Pancreas (tissue), 10 donors: Measurements from ENCODE around the gene TCF19. TPM values are rescaled to one million over a fixed set of nuclear protein-coding genes. Genes with fewer than 3 reads are reported as not detected.
"Not testable (repeated sequence)": the region's sequence is repeated elsewhere in the genome, so short reads cannot be mapped to it uniquely, and the experiment has no call there.

Experiments used
- ATAC-seq, 4 donors: fragments of 200-7000 bp; cut with Tn5 transposase; one replicate each; pipeline versions ENCODE4 v1.8.0 to v1.9.1; 2020; ENCODE audit warnings: mild to moderate bottlenecking in 4 of 4, moderate library complexity in 4 of 4
- DNase-seq, 6 donors: peaks; one replicate each; pipeline ENCODE4 v3.0.0-alpha.2; 2020
- FAIRE-seq: peaks from 2 replicates; lab custom pipeline; 2012; peaks lifted over from hg19 to GRCh38; lab: Jason Lieb, UNC
- H3K27ac ChIP-seq, 4 donors: fragments of 200-600 bp; sonication (generic); 1 replicate in 3 of 4; 2 replicates in 1 of 4; pipeline versions ENCODE4 v1.5.0 to v1.8.0; 2020
- H3K27me3 ChIP-seq, 4 donors: fragments of 200-600 bp; one replicate each; pipeline ENCODE4 v1.8.0; 2021
- H3K36me3 ChIP-seq, 3 donors: fragments of 200-600 bp; sonication (generic) in 1 of 3; one replicate each; pipeline versions ENCODE4 v1.5.0 to v1.8.0; 2020 to 2021
- H3K4me1 ChIP-seq, 3 donors: fragments of 200-600 bp; one replicate each; pipeline ENCODE4 v1.8.0; 2021
- H3K4me3 ChIP-seq, 4 donors: fragments of 200-600 bp; sonication (generic) in 2 of 4; one replicate each; pipeline versions ENCODE4 v1.5.0 to v1.8.0; 2020 to 2021
- H3K9me3 ChIP-seq, 4 donors: fragments of 200-600 bp; one replicate each; pipeline ENCODE4 v1.8.0; 2021
- WGBS, 2 donors: extraction: QIAGEN DNeasy Blood & Tissue Kit; methylation state at CpG; one replicate each; pipeline ENCODE4 v1.1.7; 2013; 5-methylcytosine and 5-hydroxymethylcytosine counted together
- intact Hi-C, 3 donors: fragments of 100-400 bp; cut with DNase I; formaldehyde crosslinking; loops; one replicate each; pipeline versions ENCODE4 v1.11.1 to v1.14.2; 2022
- polyA plus RNA-seq, 2 donors: library from polyadenylated mRNA; stranded (reverse); fragments of 200-250 nt; gene quantifications; one replicate each; pipeline ENCODE4 v1.2.3, GENCODE V29; 2013
- total RNA-seq, 6 donors: library from RNA; stranded (reverse); fragmentation: NEBNext Ultra II Directional in 4 of 6; extraction: Animal tissue kit (Norgen Biotek cat#: 25700) in 4 of 6; gene quantifications; one replicate each; pipeline versions ENCODE4 v1.2.1 to v1.2.4, GENCODE V29; 2021 to 2023
- TF ChIP-seq, protein P1 (sequence below), 4 donors: fragments of 200-600 bp; sonication (generic) in 3 of 4; IDR thresholded peaks; one replicate each; pipeline versions ENCODE4 v1.5.0 to v1.8.0; 2021; ENCODE audit warnings: antibody characterized with exemption in 4 of 4
- donor health status: healthy with polysubstance abuse.
- donor health status: DM: no; HTN: no; CAD: no; lungs with moderate emphysema.
- donor health status: DM: no; HTN: no; CAD: no.
- donor health status: control.
- donor health status: control.
- donor health status: Bipolar disorder and iron deficiency.
- donor health status: DM: yes; HTN: yes; CAD: no.
- donor health status: DM: no; HTN: no; CAD: no.
- donor health status: DM: no; HTN: no; CAD: no.
- donor health status: DM: yes; HTN: yes; CAD: no.

TCF19 gene
- total and polyA plus RNA-seq, 8 donors, result 0.83 to 3.4 (median 2.0) TPM

DNA sequence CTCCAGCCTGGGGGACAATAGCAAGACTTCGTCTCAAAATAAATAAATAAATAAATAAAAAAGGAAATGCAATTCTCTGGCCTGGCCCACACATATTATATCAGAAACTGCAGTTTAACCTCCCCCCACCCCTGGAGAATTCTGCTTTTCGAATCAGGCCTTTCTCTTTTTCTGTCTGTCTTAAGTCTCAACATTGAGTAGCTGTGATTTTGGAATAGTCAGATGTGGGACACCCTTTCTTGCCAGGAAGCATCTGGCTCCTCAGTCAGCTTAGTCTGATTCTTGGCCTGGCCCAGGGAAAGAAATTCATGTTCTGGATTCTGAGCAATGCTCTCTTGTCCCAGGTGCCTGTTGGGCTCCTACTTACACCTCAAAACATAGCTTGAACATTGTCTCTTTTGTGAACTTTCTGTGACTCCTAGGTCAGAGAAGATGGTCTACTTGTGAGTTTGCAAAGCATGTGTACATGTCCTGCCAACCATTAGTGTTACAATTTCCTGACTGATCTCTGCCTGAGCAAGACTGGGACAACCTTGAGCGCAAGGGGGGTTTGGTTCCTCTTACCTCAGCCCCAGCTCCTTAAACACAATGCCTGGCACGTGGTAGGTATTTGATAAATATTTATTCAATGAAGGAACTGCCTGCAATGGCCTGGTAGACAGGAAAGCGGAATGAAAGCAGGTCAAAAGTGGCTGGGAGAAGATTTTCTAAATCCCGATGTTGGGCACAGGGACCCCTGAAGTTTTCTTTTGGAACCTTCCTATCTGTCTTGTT is 35.9 kb downstream of the TCF19 start:
- intact Hi-C loops, result loop anchor here in 1 of 3 donors (10.0 kb wide), 1 partner anchor 171 kb away; no protein-coding TSS in a partner anchor
- ATAC-seq, result no peak
- 61 to 71% methylated on average over 6 of the region's 6 CpGs for whole genome bisulfite sequencing, 2 donors

DNA sequence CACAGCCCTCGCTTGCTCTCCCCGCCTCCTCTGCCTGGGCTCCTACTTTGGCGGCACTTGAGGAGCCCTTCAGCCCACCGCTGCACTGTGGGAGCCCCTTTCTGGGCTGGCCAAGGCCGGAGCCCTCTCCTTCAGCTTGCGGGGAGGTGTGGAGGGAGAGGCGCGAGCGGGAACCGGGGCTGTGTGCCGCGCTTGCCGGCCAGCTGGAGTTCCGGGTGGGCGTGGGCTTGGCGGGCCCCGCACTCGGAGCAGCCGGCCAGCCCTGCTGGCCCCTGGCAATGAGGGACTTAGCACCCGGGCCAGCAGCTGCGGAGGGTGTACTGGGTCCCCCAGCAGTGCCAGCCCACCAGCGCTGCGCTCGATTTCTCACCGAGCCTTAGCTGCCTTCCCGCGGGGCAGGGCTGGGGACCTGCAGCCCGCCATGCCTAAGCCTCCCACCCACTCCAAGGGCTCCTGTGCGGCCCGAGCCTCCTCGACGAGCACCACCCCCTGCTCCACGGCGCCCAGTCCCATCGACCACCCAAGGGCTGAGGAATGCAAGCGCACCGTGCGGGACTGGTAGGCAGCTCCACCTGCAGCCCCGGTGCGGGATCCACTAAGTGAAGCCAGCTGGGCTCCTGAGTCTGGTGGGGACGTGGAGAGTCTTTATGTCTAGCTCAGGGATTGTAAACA is 37.1 kb downstream of the TCF19 start:
- not testable (repeated sequence) for H3K27me3 ChIP-seq, H3K27ac ChIP-seq, H3K36me3 ChIP-seq, H3K4me3 ChIP-seq, ATAC-seq, H3K4me1 ChIP-seq, FAIRE-seq, H3K9me3 ChIP-seq
- DNase-seq, result peak in 1 of 6 donors; percentile 67
- WGBS, 2 donors, result 93 to 98% methylated on average over 32 to 41 of the region's 41 CpGs
- intact Hi-C loops, result loop anchor here in 2 of 3 donors (5.0 to 10.0 kb wide), 2 partner anchors 169 to 172 kb away; no protein-coding TSS in a partner anchor

More for the DNA sequence above, 35.9 kb downstream of the TCF19 start:
- TF ChIP-seq, protein P1, sequence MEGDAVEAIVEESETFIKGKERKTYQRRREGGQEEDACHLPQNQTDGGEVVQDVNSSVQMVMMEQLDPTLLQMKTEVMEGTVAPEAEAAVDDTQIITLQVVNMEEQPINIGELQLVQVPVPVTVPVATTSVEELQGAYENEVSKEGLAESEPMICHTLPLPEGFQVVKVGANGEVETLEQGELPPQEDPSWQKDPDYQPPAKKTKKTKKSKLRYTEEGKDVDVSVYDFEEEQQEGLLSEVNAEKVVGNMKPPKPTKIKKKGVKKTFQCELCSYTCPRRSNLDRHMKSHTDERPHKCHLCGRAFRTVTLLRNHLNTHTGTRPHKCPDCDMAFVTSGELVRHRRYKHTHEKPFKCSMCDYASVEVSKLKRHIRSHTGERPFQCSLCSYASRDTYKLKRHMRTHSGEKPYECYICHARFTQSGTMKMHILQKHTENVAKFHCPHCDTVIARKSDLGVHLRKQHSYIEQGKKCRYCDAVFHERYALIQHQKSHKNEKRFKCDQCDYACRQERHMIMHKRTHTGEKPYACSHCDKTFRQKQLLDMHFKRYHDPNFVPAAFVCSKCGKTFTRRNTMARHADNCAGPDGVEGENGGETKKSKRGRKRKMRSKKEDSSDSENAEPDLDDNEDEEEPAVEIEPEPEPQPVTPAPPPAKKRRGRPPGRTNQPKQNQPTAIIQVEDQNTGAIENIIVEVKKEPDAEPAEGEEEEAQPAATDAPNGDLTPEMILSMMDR (IDR thresholded peaks at IDR 0.05), result no peak
- no peaks in the 10 kb centered on the region for H3K36me3 ChIP-seq
- H3K4me1 ChIP-seq, result peaks cover 0 to 9% (median 0%) of the 10 kb centered on the region in 3 donors
- no peaks in the 10 kb centered on the region for H3K9me3 ChIP-seq
- H3K27me3 ChIP-seq, result no peaks in the 10 kb centered on the region
- FAIRE-seq (no peak), DNase-seq (no peak)
- H3K4me3 ChIP-seq, result no peak overlapping the region
- H3K27ac ChIP-seq, result no peak overlapping the region

DNA sequence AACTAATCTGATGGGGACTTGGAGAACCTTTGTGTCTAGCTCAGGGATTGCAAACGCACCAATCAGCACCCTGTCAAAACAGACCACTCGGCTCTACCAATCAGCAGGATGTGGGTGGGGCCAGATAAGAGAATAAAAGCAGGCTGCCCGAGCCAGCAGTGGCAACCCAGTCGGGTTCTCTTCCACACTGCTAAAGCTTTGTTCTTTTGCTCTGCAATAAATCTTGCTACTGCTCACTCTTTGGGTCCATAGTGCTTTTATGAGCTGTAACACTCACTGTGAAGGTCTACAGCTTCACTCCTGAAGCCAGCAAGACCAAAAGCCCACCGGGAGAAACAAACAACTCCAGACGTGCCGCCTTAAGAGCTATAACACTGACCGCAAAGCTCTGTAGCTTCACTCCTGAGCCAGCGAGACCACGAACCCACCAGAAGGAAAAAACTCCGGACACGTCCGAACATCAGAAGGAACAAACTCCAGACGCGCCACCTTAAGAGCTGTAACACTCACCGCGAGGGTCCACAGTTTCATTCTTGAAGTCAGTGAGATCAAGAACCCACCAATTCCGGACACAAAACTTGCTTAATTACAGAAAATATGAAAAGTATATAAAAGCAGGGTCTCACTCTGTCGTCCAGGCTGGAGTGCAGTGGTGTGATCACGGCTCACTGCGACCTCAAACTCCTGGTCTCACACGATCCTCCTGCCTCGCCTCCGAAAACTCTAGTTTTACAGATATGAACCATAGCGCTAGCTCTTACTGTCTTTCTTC is 38.0 kb downstream of the TCF19 start:
- H3K27ac ChIP-seq, result peak overlapping the region in 3 of 4 donors; percentile 76 to 98 (median 97)
- H3K36me3 ChIP-seq, DNase-seq, FAIRE-seq, H3K27me3 ChIP-seq, ATAC-seq, H3K4me1 ChIP-seq, H3K9me3 ChIP-seq: not testable (repeated sequence)
- intact Hi-C loops, result loop anchor here in 2 of 3 donors (5.0 to 10.0 kb wide), 2 partner anchors 168 to 171 kb away; no protein-coding TSS in a partner anchor
- WGBS, 2 donors, result 68 to 77% methylated on average over 25 of the region's 25 CpGs
- peak overlapping the region in 2 of 4 donors; percentile 50 to 59 for H3K4me3 ChIP-seq

DNA sequence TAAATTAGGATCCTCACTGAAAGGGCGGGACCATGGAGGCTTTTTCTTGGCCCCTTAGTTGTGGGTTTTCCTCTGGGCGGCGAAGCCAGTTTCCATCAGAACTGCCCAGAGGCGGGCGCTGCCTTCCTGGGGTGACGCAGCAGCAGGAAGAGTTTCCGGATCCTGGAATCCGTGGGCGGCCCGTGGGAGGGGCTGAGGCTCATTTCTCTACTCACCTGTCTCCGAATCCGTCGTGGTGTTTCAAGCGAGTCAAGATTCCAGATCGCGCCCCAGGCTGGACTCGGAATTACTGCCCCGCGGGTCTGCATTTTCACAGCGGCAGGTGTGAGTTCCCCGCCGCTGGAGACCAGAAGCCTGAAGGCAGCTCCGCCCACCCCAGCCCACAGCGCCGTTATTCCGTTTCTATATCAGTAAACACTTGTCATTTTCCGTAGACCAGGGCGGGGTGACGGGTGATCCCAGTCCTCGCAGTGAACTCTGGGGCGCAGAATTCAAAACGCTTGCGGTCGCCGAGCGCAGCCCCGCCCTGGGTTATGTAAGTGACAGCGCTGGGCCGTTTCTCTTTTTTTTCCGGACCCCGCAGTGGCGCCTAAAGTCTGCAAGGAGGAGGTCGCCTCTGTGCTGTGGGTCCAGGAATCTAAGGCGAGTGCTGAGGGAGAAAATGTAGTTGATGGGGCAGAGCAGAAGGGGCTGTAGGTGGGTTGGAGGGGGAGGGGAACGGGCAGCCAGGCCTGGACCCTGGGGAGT is 39.3 kb downstream of the TCF19 start:
- Histone ChIP-seq H3K36me3 (no peaks in the 10 kb centered on the region), H3K4me3 (peak overlapping the region; percentile 23 to 59 (median 45)), H3K4me1 (peaks cover 0 to 15% (median 6%) of the 10 kb centered on the region in 3 donors), H3K27me3 (no peaks in the 10 kb centered on the region), H3K27ac (peak overlapping the region; percentile 76 to 98 (median 97)), H3K9me3 (no peaks in the 10 kb centered on the region)
- intact Hi-C loops, result loop anchor here in 2 of 3 donors (5.0 to 10.0 kb wide), 2 partner anchors 167 to 170 kb away; no protein-coding TSS in a partner anchor
- 0% methylated on average over 45 of the region's 45 CpGs for WGBS, 2 donors
- no peak for FAIRE-seq
- TF ChIP-seq, protein P1 (IDR thresholded peaks at IDR 0.05), result no peak
- DNase-seq, result peak; percentile 89 to 95 (median 92)
- peak; percentile 87 to 93 (median 88) for ATAC-seq

DNA sequence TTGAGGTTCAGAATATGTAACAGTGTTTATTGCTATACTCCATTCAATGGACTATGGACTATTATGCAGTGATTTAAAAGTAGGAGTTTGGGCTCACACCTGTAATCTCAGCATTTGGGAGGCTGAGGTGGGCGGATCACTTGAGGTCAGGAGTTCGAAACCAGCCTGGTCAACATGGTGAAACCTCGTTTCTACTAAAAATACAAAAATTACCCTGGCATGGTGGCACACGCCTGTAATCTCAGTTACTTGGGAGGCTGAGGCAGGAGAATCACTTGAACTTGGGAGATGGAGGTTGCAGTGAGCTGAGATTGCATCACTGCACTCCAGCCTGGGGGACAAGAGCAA is 40.7 kb downstream of the TCF19 start:
- peak overlapping the region in 1 of 4 donors; percentile 50 for H3K4me3 ChIP-seq
- WGBS, 2 donors, result 88 to 93% methylated on average over 4 of the region's 4 CpGs
- intact Hi-C loops, result loop anchor here in 2 of 3 donors (5.0 to 10.0 kb wide), 2 partner anchors 166 to 168 kb away; no protein-coding TSS in a partner anchor
- peaks cover 0 to 24% (median 14%) of the 10 kb centered on the region in 3 donors for H3K4me1 ChIP-seq
- FAIRE-seq, H3K36me3 ChIP-seq, H3K27me3 ChIP-seq, H3K9me3 ChIP-seq, DNase-seq, ATAC-seq: not testable (repeated sequence)
- H3K27ac ChIP-seq, result peak overlapping the region in 2 of 4 donors; percentile 97 to 98
